Prostate gland (tissue), 2 donors: ENCODE data around the gene FBXO44.

Source experiments
- CTCF ChIP-seq, 4 experiments: fragments of 200-600 bp in 2 of 4; fragments of 450-650 bp in 2 of 4; sonication (generic) in 2 of 4; IDR thresholded peaks; 1 replicate in 3 of 4; 2 replicates in 1 of 4; pipeline ENCODE4 v1.5.1; 2016 to 2019; ENCODE audit warnings: antibody characterized with exemption in 4 of 4, mild to moderate bottlenecking in 2 of 4, moderate library complexity in 2 of 4
- POLR2A ChIP-seq: fragments of 450-650 bp; IDR thresholded peaks from one replicate; pipeline ENCODE4 v1.6.1; 2016; ENCODE audit warnings: antibody characterized with exemption, mild to moderate bottlenecking
- POLR2AphosphoS5 ChIP-seq: sonication (generic); formaldehyde crosslinking; IDR thresholded peaks from one replicate; pipeline ENCODE4 v1.6.1; 2017; ENCODE audit warnings: antibody characterized with exemption

GRCh38 chr1:11673089-11673769 lies 18.6 kb downstream of the FBXO44 start:
- TF ChIP-seq POLR2A = no peak
- TF ChIP-seq POLR2AphosphoS5 = no peak
- no peak for TF ChIP-seq CTCF (IDR thresholded peaks at IDR 0.05)
